ENCODE measurements around the gene LMX1A.

DNA sequence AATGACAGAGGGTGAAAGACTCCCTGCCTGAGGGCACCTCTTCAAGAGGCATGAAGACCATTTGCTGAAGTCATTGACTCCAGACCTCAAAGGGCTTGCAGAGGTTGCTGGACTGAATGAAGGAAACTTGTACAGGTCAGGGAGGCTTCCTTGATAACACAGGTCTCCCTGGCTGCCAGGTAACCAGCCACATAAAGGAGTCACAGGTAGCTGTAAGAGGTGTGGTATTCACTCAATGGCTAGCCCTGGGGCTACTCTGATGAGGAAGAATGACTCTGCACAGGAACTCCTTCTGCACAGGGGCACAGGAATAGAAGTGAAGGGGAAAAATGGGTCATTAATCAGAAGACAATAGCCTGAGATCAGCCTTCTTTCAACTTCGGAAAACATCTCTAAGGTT, 187.5 kb downstream of the LMX1A start:
- TF ChIP-seq TAF1 (IDR thresholded peaks at IDR 0.05; ENCODE audit: low read depth) (no peak), EGR1 (IDR thresholded peaks at IDR 0.05) (no peak), EP300 (IDR thresholded peaks at IDR 0.05; ENCODE audit: borderline replicate concordance) (peak; percentile 67; the same call in 1 of the 2 replicates), CEBPB (IDR thresholded peaks at IDR 0.05) (no peak), RAD21 (IDR thresholded peaks at IDR 0.05; ENCODE audit: low read depth) (no peak), ZBTB7A (IDR thresholded peaks at IDR 0.05; ENCODE audit: low read depth) (no peak), TEAD4 (IDR thresholded peaks at IDR 0.05) (no peak), TCF12 (IDR thresholded peaks at IDR 0.05; ENCODE audit: low read depth) (no peak), FOXM1 (IDR thresholded peaks at IDR 0.05; ENCODE audit: borderline replicate concordance, low read depth) (no peak)
- TF ChIP-seq, protein P1, sequence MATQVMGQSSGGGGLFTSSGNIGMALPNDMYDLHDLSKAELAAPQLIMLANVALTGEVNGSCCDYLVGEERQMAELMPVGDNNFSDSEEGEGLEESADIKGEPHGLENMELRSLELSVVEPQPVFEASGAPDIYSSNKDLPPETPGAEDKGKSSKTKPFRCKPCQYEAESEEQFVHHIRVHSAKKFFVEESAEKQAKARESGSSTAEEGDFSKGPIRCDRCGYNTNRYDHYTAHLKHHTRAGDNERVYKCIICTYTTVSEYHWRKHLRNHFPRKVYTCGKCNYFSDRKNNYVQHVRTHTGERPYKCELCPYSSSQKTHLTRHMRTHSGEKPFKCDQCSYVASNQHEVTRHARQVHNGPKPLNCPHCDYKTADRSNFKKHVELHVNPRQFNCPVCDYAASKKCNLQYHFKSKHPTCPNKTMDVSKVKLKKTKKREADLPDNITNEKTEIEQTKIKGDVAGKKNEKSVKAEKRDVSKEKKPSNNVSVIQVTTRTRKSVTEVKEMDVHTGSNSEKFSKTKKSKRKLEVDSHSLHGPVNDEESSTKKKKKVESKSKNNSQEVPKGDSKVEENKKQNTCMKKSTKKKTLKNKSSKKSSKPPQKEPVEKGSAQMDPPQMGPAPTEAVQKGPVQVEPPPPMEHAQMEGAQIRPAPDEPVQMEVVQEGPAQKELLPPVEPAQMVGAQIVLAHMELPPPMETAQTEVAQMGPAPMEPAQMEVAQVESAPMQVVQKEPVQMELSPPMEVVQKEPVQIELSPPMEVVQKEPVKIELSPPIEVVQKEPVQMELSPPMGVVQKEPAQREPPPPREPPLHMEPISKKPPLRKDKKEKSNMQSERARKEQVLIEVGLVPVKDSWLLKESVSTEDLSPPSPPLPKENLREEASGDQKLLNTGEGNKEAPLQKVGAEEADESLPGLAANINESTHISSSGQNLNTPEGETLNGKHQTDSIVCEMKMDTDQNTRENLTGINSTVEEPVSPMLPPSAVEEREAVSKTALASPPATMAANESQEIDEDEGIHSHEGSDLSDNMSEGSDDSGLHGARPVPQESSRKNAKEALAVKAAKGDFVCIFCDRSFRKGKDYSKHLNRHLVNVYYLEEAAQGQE (IDR thresholded peaks at IDR 0.05; ENCODE audit: low read depth), result no peak
- TF ChIP-seq, protein P2, sequence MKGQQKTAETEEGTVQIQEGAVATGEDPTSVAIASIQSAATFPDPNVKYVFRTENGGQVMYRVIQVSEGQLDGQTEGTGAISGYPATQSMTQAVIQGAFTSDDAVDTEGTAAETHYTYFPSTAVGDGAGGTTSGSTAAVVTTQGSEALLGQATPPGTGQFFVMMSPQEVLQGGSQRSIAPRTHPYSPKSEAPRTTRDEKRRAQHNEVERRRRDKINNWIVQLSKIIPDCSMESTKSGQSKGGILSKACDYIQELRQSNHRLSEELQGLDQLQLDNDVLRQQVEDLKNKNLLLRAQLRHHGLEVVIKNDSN (IDR thresholded peaks at IDR 0.05), result no peak
